ENCODE results near the gene MUSK.
A peak's percentile ranks its signal among the peaks of the same experiment; 100 is the strongest.

Gene MUSK

DNA sequence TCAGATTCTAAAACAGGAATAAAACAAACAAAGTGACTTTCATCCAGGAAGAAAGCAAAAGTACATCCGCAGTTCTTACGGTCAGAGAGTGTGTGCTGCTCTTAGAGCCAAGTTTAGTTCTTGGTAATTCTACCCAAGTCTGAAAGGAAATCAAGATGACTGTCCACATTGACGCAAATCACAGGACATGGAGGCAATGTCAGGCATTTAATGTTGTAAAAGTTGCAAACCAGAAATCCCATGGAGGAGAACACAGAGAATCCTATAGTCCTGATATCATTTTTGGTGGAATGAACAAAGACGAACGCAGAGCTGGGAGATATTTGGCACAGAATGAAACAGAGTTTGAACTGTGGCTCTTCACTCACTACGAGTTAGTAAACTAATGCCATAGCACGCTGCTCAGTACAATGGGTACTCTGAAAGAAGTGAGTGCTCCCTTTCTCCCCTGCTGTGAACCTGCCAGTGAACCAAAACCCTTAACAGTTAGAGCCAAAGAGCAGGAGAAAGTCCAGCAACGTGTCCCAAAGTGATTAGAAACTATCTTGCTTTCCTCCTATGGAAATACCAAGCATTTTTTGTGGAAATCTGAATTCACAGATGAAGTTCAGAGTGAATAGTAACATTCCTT, 74.3 kb downstream of the MUSK start:
- TF ChIP-seq, protein P1, sequence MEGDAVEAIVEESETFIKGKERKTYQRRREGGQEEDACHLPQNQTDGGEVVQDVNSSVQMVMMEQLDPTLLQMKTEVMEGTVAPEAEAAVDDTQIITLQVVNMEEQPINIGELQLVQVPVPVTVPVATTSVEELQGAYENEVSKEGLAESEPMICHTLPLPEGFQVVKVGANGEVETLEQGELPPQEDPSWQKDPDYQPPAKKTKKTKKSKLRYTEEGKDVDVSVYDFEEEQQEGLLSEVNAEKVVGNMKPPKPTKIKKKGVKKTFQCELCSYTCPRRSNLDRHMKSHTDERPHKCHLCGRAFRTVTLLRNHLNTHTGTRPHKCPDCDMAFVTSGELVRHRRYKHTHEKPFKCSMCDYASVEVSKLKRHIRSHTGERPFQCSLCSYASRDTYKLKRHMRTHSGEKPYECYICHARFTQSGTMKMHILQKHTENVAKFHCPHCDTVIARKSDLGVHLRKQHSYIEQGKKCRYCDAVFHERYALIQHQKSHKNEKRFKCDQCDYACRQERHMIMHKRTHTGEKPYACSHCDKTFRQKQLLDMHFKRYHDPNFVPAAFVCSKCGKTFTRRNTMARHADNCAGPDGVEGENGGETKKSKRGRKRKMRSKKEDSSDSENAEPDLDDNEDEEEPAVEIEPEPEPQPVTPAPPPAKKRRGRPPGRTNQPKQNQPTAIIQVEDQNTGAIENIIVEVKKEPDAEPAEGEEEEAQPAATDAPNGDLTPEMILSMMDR (conservative IDR thresholded peaks at IDR 0.05; ENCODE audit: control insufficient read depth, insufficient read depth, low read depth, low read length) = no peak
- DNase-seq (ENCODE audit: low read depth) = peak; percentile 93
- no peak overlapping the region for H3K4me3 ChIP-seq (ENCODE audit: control insufficient read depth, low read depth, low read length)

DNA sequence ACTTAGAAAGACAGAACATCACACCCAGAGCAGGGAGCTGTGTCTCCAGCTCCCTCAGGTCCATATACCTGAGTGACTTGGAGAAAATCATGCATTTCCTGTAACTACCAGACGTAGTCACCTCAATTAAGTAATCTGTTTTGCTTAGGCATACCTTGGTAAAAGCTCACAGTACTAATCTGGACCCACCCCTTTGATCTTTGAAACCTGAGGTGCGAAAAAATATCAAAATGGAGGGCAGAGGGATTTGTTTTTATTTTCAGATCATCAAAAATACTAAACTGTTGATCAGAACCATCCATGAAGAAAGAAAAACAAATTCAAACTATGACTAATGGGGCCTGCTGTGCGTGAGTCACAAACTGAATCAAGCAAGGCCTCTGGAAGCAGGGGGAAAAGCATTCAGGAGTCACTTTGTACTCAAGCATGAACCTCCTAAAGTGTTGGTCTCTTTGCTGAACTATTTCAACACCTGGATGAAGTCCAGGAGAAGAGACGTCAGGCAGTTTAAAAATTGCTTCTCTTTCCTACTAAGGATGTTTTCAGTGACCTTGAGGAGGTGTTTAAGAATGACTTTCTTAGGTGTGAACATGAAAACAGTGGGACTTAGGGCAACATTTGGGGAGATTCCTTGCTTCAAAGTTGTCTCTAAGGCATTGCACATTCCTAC, 76.3 kb downstream of the MUSK start:
- no peak overlapping the region for H3K4me3 ChIP-seq (ENCODE audit: control insufficient read depth, low read depth, low read length)
- TF ChIP-seq, protein P1 (conservative IDR thresholded peaks at IDR 0.05; ENCODE audit: control insufficient read depth, insufficient read depth, low read depth, low read length) = no peak
- DNase-seq (ENCODE audit: low read depth) = peak; percentile 100

DNA sequence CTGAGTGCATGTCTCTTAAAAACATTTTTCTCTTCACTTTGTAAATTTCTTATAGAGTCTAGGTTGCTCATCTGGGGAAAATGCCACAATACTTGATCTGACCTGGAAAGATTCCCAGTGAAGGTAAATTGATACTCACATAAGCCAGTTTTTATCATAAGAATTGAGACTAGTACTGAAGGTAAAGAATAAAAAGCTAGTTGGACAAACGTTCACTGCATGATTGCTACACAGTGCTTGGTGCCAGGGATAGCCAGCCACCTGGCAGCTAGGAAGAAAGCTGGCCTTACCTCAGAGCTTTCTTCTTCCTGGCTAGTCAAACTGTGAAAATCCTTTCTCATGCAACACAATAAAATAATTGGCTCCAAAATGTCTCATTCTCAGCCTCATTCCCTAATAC, 77.1 kb downstream of the MUSK start:
- TF ChIP-seq, protein P1 (conservative IDR thresholded peaks at IDR 0.05; ENCODE audit: control insufficient read depth, insufficient read depth, low read depth, low read length) = no peak
- DNase-seq (ENCODE audit: low read depth) = peak; percentile 58
- no peak overlapping the region for H3K4me3 ChIP-seq (ENCODE audit: control insufficient read depth, low read depth, low read length)

DNA sequence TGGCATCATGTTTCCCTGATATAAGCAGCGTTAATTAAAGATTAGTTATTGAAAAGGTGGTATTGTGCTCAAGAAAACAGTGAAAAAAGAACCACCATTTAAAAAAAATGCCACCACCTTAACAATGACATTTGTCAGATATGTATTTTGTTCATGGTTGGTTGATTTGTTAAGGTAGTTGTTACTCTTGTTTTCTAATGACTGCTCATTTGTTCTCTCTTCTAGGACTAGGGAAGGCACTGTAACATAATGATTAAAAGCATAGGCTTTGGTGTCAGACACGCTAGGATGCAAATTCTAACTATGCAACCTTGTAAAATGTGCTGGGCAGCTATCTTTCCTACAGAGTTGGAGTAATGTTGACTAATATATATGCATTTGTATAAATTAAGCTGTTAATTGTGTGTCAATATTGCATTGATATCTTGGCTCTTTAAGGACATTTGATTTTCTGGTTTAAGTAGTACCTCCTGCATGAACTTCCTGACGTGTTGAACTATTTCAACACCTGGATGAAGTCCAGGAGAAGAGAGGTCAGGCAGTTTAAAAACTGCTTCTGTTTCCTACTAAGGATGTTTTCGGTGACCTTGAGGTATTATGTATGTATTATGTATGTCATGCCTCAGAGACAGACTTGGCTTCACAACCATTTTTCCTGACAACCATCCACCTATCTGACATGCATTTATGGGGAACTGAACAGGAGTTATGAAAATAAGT, 77.8 kb downstream of the MUSK start:
- TF ChIP-seq, protein P1 (conservative IDR thresholded peaks at IDR 0.05; ENCODE audit: control insufficient read depth, insufficient read depth, low read depth, low read length) = no peak
- DNase-seq (ENCODE audit: low read depth) = peak; percentile 64
- no peak overlapping the region for H3K4me3 ChIP-seq (ENCODE audit: control insufficient read depth, low read depth, low read length)

DNA sequence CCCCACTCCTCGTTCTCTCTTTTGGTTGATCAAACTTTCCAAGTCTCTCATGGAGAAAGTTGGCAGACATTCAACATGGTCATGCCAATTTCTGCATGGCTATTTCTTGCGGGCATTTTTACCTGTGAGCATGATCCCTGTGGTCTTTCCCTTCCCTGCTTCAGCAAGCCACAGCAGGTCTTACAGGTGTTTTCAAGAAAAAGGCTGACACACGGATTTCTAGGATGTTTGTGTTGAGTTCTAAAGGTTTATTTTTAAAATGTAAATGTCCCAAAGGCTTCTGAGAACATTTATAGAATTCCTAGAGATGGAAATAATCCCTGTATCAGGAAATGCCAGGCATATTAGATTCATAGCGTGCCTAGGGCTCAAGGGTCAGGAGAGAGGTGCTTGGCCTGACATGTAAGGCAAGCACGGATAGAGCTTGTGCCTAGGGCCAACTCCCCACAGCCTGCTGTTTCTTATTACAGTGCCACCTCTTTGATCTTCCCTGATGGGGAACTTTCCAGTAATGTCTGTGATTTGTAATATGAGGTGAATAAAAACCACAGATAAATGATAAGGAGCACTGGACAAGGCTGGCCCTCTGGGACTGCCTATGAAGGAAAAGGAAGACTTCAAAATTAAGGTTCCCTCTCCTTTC, 79.8 kb downstream of the MUSK start:
- DNase-seq (ENCODE audit: low read depth) = no peak
- no peak overlapping the region for H3K4me3 ChIP-seq (ENCODE audit: control insufficient read depth, low read depth, low read length)
- TF ChIP-seq, protein P1 (conservative IDR thresholded peaks at IDR 0.05; ENCODE audit: control insufficient read depth, insufficient read depth, low read depth, low read length) = no peak

DNA sequence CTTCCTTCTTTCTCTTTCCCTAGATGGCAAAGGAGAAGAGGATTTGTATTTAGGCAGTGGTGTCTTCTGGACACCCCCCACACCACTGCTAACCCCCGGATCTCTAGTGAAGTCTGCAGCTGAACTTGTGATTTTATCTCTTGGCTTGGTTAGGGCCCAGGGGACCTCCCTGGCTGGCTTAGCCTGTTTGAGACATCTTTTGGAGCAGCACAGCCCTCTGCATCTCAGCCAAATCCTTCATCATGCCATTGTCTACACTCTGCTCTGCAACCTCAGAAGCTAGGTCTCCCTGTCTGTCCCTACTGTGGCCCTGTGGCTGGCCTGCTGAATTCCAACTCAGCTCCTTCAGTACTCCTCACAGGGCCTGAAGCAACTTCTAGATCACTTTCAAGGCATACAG, 81.7 kb downstream of the MUSK start:
- TF ChIP-seq, protein P1 (conservative IDR thresholded peaks at IDR 0.05; ENCODE audit: control insufficient read depth, insufficient read depth, low read depth, low read length) = no peak
- no peak overlapping the region for H3K4me3 ChIP-seq (ENCODE audit: control insufficient read depth, low read depth, low read length)
- DNase-seq (ENCODE audit: low read depth) = peak; percentile 79

Measured in fibroblast of mammary gland (primary cell).